CD4-positive, alpha-beta T cell (primary cell): Measurements from ENCODE around the gene SENP8. TPM values are rescaled to one million over a fixed set of nuclear protein-coding genes. Genes with fewer than 3 reads are reported as not detected.

Source experiments
- ATAC-seq: fragments of 200-7000 bp; cut with Tn5 transposase; one replicate; pipeline ENCODE4 v1.10.0; 2022; ENCODE audit warnings: mild to moderate bottlenecking; ENCODE audit not compliant: poor library complexity
- CTCF ChIA-PET: fragments of 350-600 bp; sonication (Branson Sonifier 250); formaldehyde crosslinking; loops from one replicate; lab custom pipeline; 2021; ENCODE audit warnings: antibody characterized with exemption, inconsistent platforms; lab: Charles Lee
- POLR2A ChIA-PET: fragments of 350-600 bp; sonication (Branson Sonifier 250); formaldehyde crosslinking; loops from one replicate; lab custom pipeline; 2021; ENCODE audit warnings: antibody characterized with exemption, inconsistent platforms; lab: Charles Lee
- DNase-seq, 14 experiments: peaks; one replicate each; pipeline ENCODE4 v3.0.0-alpha.2; 2013 to 2020; ENCODE audit warnings: mixed read lengths in 2 of 14
- H3K27ac ChIP-seq, 2 donors: one replicate each; pipeline versions ENCODE4 v1.5.1 to v1.7.0; 2013; ENCODE audit warnings: low read length in 2 of 2, low read depth in 1 of 2, mild to moderate bottlenecking in 1 of 2
- H3K27me3 ChIP-seq, 2 experiments: 1 replicate in 1 of 2; 2 replicates in 1 of 2; pipeline versions ENCODE4 v1.6.1 to v1.7.0; 2013; ENCODE audit warnings: low read length in 2 of 2, control low read depth in 1 of 2, mild to moderate bottlenecking in 1 of 2, moderate library complexity in 1 of 2; ENCODE audit not compliant: insufficient read depth in 2 of 2, control insufficient read depth in 1 of 2
- H3K36me3 ChIP-seq: one replicate; pipeline ENCODE4 v1.6.1; 2013; ENCODE audit warnings: low read length, control low read depth; ENCODE audit not compliant: insufficient read depth
- H3K4me1 ChIP-seq: one replicate; pipeline ENCODE4 v1.6.1; 2013; ENCODE audit warnings: low read length, control low read depth; ENCODE audit not compliant: insufficient read depth
- H3K4me3 ChIP-seq: one replicate; pipeline ENCODE4 v1.5.1; 2013; ENCODE audit warnings: mild to moderate bottlenecking, low read length, moderate library complexity
- H3K9me3 ChIP-seq, 2 experiments: 1 replicate in 1 of 2; 2 replicates in 1 of 2; pipeline versions ENCODE4 v1.6.1 to v1.7.0; 2013; ENCODE audit warnings: low read length in 2 of 2, mild to moderate bottlenecking in 2 of 2, control low read depth in 1 of 2, moderate library complexity in 1 of 2; ENCODE audit not compliant: control insufficient read depth in 1 of 2, insufficient read depth in 1 of 2
- H3K27ac Mint-ChIP-seq: one replicate; pipeline ENCODE4 v1.8.0; 2020; ENCODE audit warnings: mixed read lengths
- H3K27me3 Mint-ChIP-seq: one replicate; pipeline ENCODE4 v1.8.0; 2021; ENCODE audit warnings: mixed read lengths
- H3K36me3 Mint-ChIP-seq: one replicate; pipeline ENCODE4 v1.8.0; 2021; ENCODE audit warnings: low read depth, mixed read lengths
- H3K4me1 Mint-ChIP-seq: one replicate; pipeline ENCODE4 v1.8.0; 2021; ENCODE audit warnings: low read depth, mixed read lengths
- H3K4me3 Mint-ChIP-seq: one replicate; pipeline ENCODE4 v1.8.0; 2020; ENCODE audit warnings: mild to moderate bottlenecking, mixed read lengths
- H3K9me3 Mint-ChIP-seq: one replicate; pipeline ENCODE4 v1.8.0; 2020; ENCODE audit warnings: mixed read lengths
- CTCF ChIP-seq: fragments of 200-600 bp; IDR thresholded peaks from one replicate; pipeline ENCODE4 v1.8.0; 2022; ENCODE audit warnings: antibody characterized with exemption, mild to moderate bottlenecking
- intact Hi-C, 2 experiments: fragments of 100-400 bp; cut with DNase I in 1 of 2; cut with micrococcal nuclease in 1 of 2; formaldehyde crosslinking; loops; one replicate each; pipeline versions ENCODE4 v1.15.1 to v1.9.0; 2023 to 2025; cut with DNase I, micrococcal nuclease
- total RNA-seq, 174 experiments: library from RNA in 2 of 174; stranded (reverse) in 2 of 174; gene quantifications; one replicate each; pipeline ENCODE4 v1.2.3 and lab custom pipeline; 2021 to 2026

SENP8 gene
- total RNA-seq, 2 experiments from 2014 or later = 0.14 TPM; not detected in 1

- Histone ChIP-seq H3K9me3 (no peaks in the 10 kb centered on the region), H3K4me3 (no peak overlapping the region), H3K27me3 (no peaks in the 10 kb centered on the region), H3K27ac (no peak overlapping the region), H3K36me3 (no peaks in the 10 kb centered on the region), H3K4me1 (no peaks in the 10 kb centered on the region)
- H3K27ac Mint-ChIP-seq = no peak overlapping the region
- TF ChIP-seq CTCF = no peak
- no peaks in the 10 kb centered on the region for H3K9me3 Mint-ChIP-seq
- no peak for ATAC-seq
- DNase-seq = no peak
- no peaks in the 10 kb centered on the region for H3K36me3 Mint-ChIP-seq
- no peak overlapping the region for H3K4me3 Mint-ChIP-seq
- H3K27me3 Mint-ChIP-seq = no peaks in the 10 kb centered on the region
- ChIA-PET POLR2A (no interaction called here), CTCF (no interaction called here)
- H3K4me1 Mint-ChIP-seq = no peaks in the 10 kb centered on the region
- intact Hi-C loops = no loop called here
Observed at GRCh38 chr15:72133211-72133610, 15.0 kb downstream of the SENP8 start.

GRCh38 chr15:72135719-72136118 is 17.5 kb downstream of the SENP8 start:
- H3K4me1 Mint-ChIP-seq = no peaks in the 10 kb centered on the region
- Histone ChIP-seq H3K4me1 (no peaks in the 10 kb centered on the region), H3K36me3 (no peaks in the 10 kb centered on the region), H3K4me3 (no peak overlapping the region), H3K27ac (no peak overlapping the region), H3K27me3 (no peaks in the 10 kb centered on the region), H3K9me3 (no peaks in the 10 kb centered on the region)
- ATAC-seq = no peak
- no peak for TF ChIP-seq CTCF
- H3K27me3 Mint-ChIP-seq = no peaks in the 10 kb centered on the region
- H3K27ac Mint-ChIP-seq = no peak overlapping the region
- H3K36me3 Mint-ChIP-seq = no peaks in the 10 kb centered on the region
- intact Hi-C loops = no loop called here
- DNase-seq = no peak
- H3K4me3 Mint-ChIP-seq = no peak overlapping the region
- no peaks in the 10 kb centered on the region for H3K9me3 Mint-ChIP-seq
- CTCF ChIA-PET = no interaction called here
- POLR2A ChIA-PET = no interaction called here

GRCh38 chr15:72136170-72137051 is 18.2 kb downstream of the SENP8 start:
- ATAC-seq (no peak), DNase-seq (no peak)
- Histone ChIP-seq H3K27ac (no peak overlapping the region), H3K9me3 (no peaks in the 10 kb centered on the region), H3K27me3 (no peaks in the 10 kb centered on the region), H3K4me1 (no peaks in the 10 kb centered on the region), H3K4me3 (no peak overlapping the region), H3K36me3 (no peaks in the 10 kb centered on the region)
- Mint-ChIP-seq H3K36me3 (no peaks in the 10 kb centered on the region), H3K27me3 (no peaks in the 10 kb centered on the region), H3K9me3 (no peaks in the 10 kb centered on the region), H3K4me1 (no peaks in the 10 kb centered on the region), H3K4me3 (no peak overlapping the region), H3K27ac (no peak overlapping the region)
- ChIA-PET POLR2A (no interaction called here), CTCF (interaction anchor here (1.0 kb wide), 1 partner anchor 318 kb away, joined by 3 read pairs; no protein-coding TSS in a partner anchor)
- TF ChIP-seq CTCF = no peak
- intact Hi-C loops = no loop called here
